Measurements from ENCODE around the gene AGXT. TPM values are rescaled to one million over a fixed set of nuclear protein-coding genes. Genes with fewer than 3 reads are reported as not detected.

AGXT gene
- total and polyA plus RNA-seq, 2 of the 8 experiments (the other 6 are each of a cell fraction or from before 2014, with no cell fraction given): 0.03 TPM; not detected in 1

DNA sequence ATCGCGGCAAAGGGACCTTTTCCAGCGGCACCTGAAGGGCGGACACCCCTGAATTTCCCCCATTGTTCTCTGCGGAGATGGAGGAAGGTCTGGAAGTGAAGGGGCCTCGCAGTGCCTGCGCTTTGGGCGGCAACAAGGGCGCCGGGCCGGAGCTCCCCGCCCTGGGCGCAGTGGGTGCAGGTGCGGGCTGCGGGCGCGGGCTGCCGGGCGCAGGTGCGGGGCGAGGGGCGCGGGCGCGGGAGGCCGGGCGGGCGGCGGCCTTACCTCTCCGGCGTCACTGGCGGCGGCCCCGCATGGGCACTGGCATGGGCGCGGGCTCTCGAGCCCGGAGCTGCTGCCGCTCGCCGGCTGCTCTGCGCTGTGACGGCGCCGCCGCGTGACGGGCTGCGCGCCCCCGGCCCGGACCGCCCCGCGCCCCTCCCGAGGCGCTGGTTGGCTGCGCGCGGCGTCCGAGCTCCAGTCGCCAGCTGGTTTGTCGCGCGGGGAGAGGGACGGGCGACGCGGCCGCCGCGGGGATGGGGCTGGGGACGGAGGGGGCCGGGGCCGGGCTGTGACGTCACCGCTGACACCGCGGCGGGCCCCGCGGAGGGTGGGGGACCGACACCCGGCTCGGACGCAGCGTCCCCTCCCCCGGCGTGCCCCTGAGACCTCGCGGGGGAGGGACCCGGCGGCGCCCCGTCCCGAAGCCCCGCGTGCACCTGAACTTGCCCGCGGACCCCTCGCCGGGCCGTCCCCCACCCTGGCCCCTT lies 48.6 kb upstream of the AGXT start, which contains the start of gene KIF1A (continued):
- TF ChIP-seq RNF2 (IDR thresholded peaks at IDR 0.05; ENCODE audit: borderline replicate concordance, low read depth, low read length, missing control alignments, poor library complexity, severe bottlenecking) (no peak), SP2 (IDR thresholded peaks at IDR 0.05; ENCODE audit: low read length) (no peak)

Data from H1 (cell line).